H1 (cell line): ENCODE measurements around the gene NOS2. TPM values are rescaled to one million over a fixed set of nuclear protein-coding genes. Genes with fewer than 3 reads are reported as not detected.

Experiments
- CTCF ChIA-PET: fragments of 300-600 bp; sonication (Branson Sonifier 250); formaldehyde crosslinking; loops from one replicate; lab custom pipeline; 2021; ENCODE audit not compliant: partially characterized antibody; lab: Charles Lee
- POLR2A ChIA-PET: fragments of 300-600 bp; sonication (Branson Sonifier 250); formaldehyde crosslinking; loops from one replicate; lab custom pipeline; 2021; ENCODE audit warnings: inconsistent platforms; ENCODE audit not compliant: partially characterized antibody; lab: Charles Lee
- DNase-seq, 2 experiments: peaks; one replicate each; pipeline versions ENCODE4 v3.0.0 to v3.0.0-alpha.2; 2010 to 2022; ENCODE audit warnings: low spot score in 2 of 2, low read depth in 1 of 2, mixed read lengths in 1 of 2
- FAIRE-seq: peaks from 2 replicates; lab custom pipeline; 2011; peaks lifted over from hg19 to GRCh38; lab: Jason Lieb, UNC
- H2AFZ ChIP-seq: 2 replicates; pipeline ENCODE4 v1.8.1; 2012; ENCODE audit warnings: low read length, inconsistent platforms
- H2AK5ac ChIP-seq: 2 replicates; pipeline ENCODE4 v1.6.1; 2013; ENCODE audit warnings: low read depth, low read length
- H2BK120ac ChIP-seq: replicated peaks from 2 replicates; pipeline ENCODE3; 2013; ENCODE audit warnings: low read depth, low read length, inconsistent platforms
- H2BK12ac ChIP-seq: 2 replicates; pipeline ENCODE4 v1.6.1; 2013; ENCODE audit warnings: low read depth, low read length
- H2BK15ac ChIP-seq: 2 replicates; pipeline ENCODE4 v1.6.1; 2013; ENCODE audit warnings: low read length
- H2BK20ac ChIP-seq: 2 replicates; pipeline ENCODE4 v1.6.1; 2013; ENCODE audit warnings: low read length
- H2BK5ac ChIP-seq: 2 replicates; pipeline ENCODE4 v1.6.1; 2013; ENCODE audit warnings: low read depth, low read length
- H3K14ac ChIP-seq: 2 replicates; pipeline ENCODE4 v1.6.1; 2013; ENCODE audit warnings: inconsistent platforms; ENCODE audit not compliant: insufficient read length
- H3K18ac ChIP-seq: 2 replicates; pipeline ENCODE4 v1.6.1; 2013; ENCODE audit warnings: low read length; ENCODE audit errors: extremely low read depth
- H3K23ac ChIP-seq: 2 replicates; pipeline ENCODE4 v1.6.1; 2013; ENCODE audit warnings: inconsistent platforms; ENCODE audit not compliant: insufficient read length
- H3K23me2 ChIP-seq: 2 replicates; pipeline ENCODE4 v1.6.1; 2013; ENCODE audit warnings: low read depth, low read length
- H3K27ac ChIP-seq: 2 replicates; pipeline ENCODE4 v1.6.1; 2011; ENCODE audit warnings: low read depth, low read length, inconsistent platforms
- H3K27me3 ChIP-seq, 4 experiments: replicated peaks in 1 of 4; 1 replicate in 1 of 4; 2 replicates in 3 of 4; pipeline versions ENCODE4 v1.6.1 to v1.8.1; 2011 to 2013; ENCODE audit warnings: low read length in 3 of 4, mild to moderate bottlenecking in 3 of 4, inconsistent platforms in 2 of 4, mixed read lengths in 2 of 4, moderate library complexity in 1 of 4; ENCODE audit not compliant: control insufficient read depth in 3 of 4, insufficient read depth in 3 of 4; ENCODE audit errors: extremely low read depth in 1 of 4
- H3K36me3 ChIP-seq, 4 experiments: 2 replicates each; pipeline versions ENCODE4 v1.6.1 to v1.8.1; 2011 to 2013; ENCODE audit warnings: mild to moderate bottlenecking in 4 of 4, low read length in 3 of 4, moderate library complexity in 2 of 4, control low read depth in 1 of 4, inconsistent platforms in 1 of 4; ENCODE audit not compliant: insufficient read depth in 4 of 4, control insufficient read depth in 2 of 4
- H3K4ac ChIP-seq: replicated peaks from 2 replicates; pipeline ENCODE3; 2013; ENCODE audit warnings: low read length, low read depth, mixed read lengths, inconsistent platforms; ENCODE audit not compliant: insufficient read length
- H3K4me1 ChIP-seq, 4 experiments: replicated peaks in 1 of 4; 1 replicate in 1 of 4; 2 replicates in 3 of 4; pipeline versions ENCODE4 v1.6.1 to v1.8.1; 2011 to 2013; ENCODE audit warnings: low read length in 3 of 4, inconsistent platforms in 2 of 4, mixed read lengths in 1 of 4; ENCODE audit not compliant: insufficient read depth in 4 of 4, control insufficient read depth in 3 of 4
- H3K4me2 ChIP-seq, 2 experiments: 2 replicates each; pipeline versions ENCODE4 v1.6.1 to v1.8.1; 2011 to 2013; ENCODE audit warnings: low read depth in 2 of 2, low read length in 2 of 2, control low read depth in 1 of 2, inconsistent platforms in 1 of 2, mild to moderate bottlenecking in 1 of 2; ENCODE audit not compliant: insufficient read depth in 1 of 2
- H3K4me3 ChIP-seq, 4 experiments: fragments of 200-600, 300-600 bp in 1 of 4; sonication (generic), shearing (Covaris generic), sonication (Bioruptor Twin) in 1 of 4; 2 replicates each; pipeline versions ENCODE4 v1.5.1 to v1.8.1; 2011 to 2016; ENCODE audit warnings: low read length in 4 of 4, low read depth in 3 of 4, control low read depth in 2 of 4, inconsistent platforms in 2 of 4, mild to moderate bottlenecking in 2 of 4, mixed read lengths in 1 of 4, moderate library complexity in 1 of 4; ENCODE audit not compliant: insufficient read depth in 2 of 4; ENCODE audit errors: extremely low read depth in 1 of 4
- H3K56ac ChIP-seq: replicated peaks from 2 replicates; pipeline ENCODE3; 2013; ENCODE audit warnings: low read depth, mild to moderate bottlenecking, mixed read lengths, low read length, inconsistent platforms; ENCODE audit not compliant: insufficient read length
- H3K79me1 ChIP-seq: 2 replicates; pipeline ENCODE4 v1.6.1; 2013; ENCODE audit warnings: low read depth, low read length, control low read depth
- H3K79me2 ChIP-seq, 2 experiments: 2 replicates each; pipeline versions ENCODE4 v1.6.1 to v1.8.1; 2012 to 2013; ENCODE audit warnings: low read length in 2 of 2, mild to moderate bottlenecking in 2 of 2, inconsistent platforms in 1 of 2; ENCODE audit not compliant: insufficient read depth in 2 of 2, control insufficient read depth in 1 of 2
- H3K9ac ChIP-seq, 4 experiments: replicated peaks in 1 of 4; 1 replicate in 1 of 4; 2 replicates in 3 of 4; pipeline versions ENCODE4 v1.6.1 to v1.8.1; 2011 to 2013; ENCODE audit warnings: low read depth in 3 of 4, low read length in 3 of 4, control low read depth in 2 of 4, mild to moderate bottlenecking in 2 of 4, moderate library complexity in 2 of 4, inconsistent platforms in 1 of 4; ENCODE audit errors: extremely low read depth in 1 of 4
- H3K9me3 ChIP-seq, 2 experiments: 2 replicates each; pipeline versions ENCODE4 v1.6.1 to v1.8.1; 2012 to 2013; ENCODE audit warnings: mild to moderate bottlenecking in 2 of 2, moderate library complexity in 2 of 2, control low read depth in 1 of 2, inconsistent platforms in 1 of 2, low read depth in 1 of 2, low read length in 1 of 2, mixed read lengths in 1 of 2; ENCODE audit not compliant: insufficient read depth in 2 of 2
- H4K20me1 ChIP-seq, 2 experiments: replicated peaks in 1 of 2; 2 replicates each; pipeline versions ENCODE3 to v1.8.1; 2011 to 2013; ENCODE audit warnings: inconsistent platforms in 2 of 2, low read length in 2 of 2, mild to moderate bottlenecking in 1 of 2; ENCODE audit not compliant: insufficient read depth in 2 of 2, control insufficient read depth in 1 of 2
- H4K5ac ChIP-seq: 2 replicates; pipeline ENCODE4 v1.6.1; 2013; ENCODE audit warnings: low read length, low read depth, mixed read lengths, inconsistent platforms; ENCODE audit not compliant: insufficient read length
- H4K8ac ChIP-seq: 2 replicates; pipeline ENCODE4 v1.8.0; 2013; ENCODE audit warnings: mild to moderate bottlenecking, moderate library complexity, low read length, inconsistent platforms; ENCODE audit not compliant: insufficient read depth; ENCODE audit errors: extremely low read depth
- H4K91ac ChIP-seq: replicated peaks from 2 replicates; pipeline ENCODE3; 2013; ENCODE audit warnings: low read length, mixed read lengths, inconsistent platforms; ENCODE audit not compliant: insufficient read length
- CBX5 ChIP-seq: fragments of 300-800, 300-1000 bp; sonication (generic); IDR thresholded peaks from 2 replicates; pipeline ENCODE4 v1.7.1; 2016; ENCODE audit warnings: antibody characterized with exemption, low read length, low read depth
- CHD2 ChIP-seq: IDR thresholded peaks from 2 replicates; pipeline ENCODE4 v1.6.1; 2012; ENCODE audit warnings: low read length, improper control_type of control experiment
- CTBP2 ChIP-seq: IDR thresholded peaks from 2 replicates; pipeline ENCODE4 v1.7.0; 2011; ENCODE audit warnings: borderline replicate concordance, mild to moderate bottlenecking, moderate library complexity, mixed read lengths, low read length; ENCODE audit not compliant: insufficient read depth, insufficient read length
- MAX ChIP-seq: IDR thresholded peaks from 2 replicates; pipeline ENCODE4 v1.6.1; 2012; ENCODE audit warnings: inconsistent platforms
- RAD21 ChIP-seq, 2 experiments: IDR thresholded peaks in 1 of 2; conservative IDR thresholded peaks in 1 of 2; 2 replicates each; pipeline ENCODE4 v1.6.1; 2011; ENCODE audit warnings: low read depth in 2 of 2, low read length in 2 of 2, improper control_type of control experiment in 1 of 2, inconsistent platforms in 1 of 2, mild to moderate bottlenecking in 1 of 2, moderate library complexity in 1 of 2
- SIX5 ChIP-seq: IDR thresholded peaks from 2 replicates; pipeline ENCODE4 v1.6.1; 2011; ENCODE audit warnings: mild to moderate bottlenecking, low read depth, low read length
- WGBS, 2 experiments: shearing (Covaris generic) in 1 of 2; methylation state at CpG; one replicate each; pipeline versions ENCODE4 v1.1.6 to v1.1.7; 2013 to 2015; ENCODE audit warnings: low lambda C conversion rate in 2 of 2, mixed read lengths in 2 of 2, inconsistent platforms in 1 of 2, low coverage in 1 of 2, missing lambda C conversion rate in 1 of 2; ENCODE audit not compliant: insufficient replicate concordance in 2 of 2, insufficient coverage in 1 of 2, insufficient read length in 1 of 2; ENCODE audit errors: extremely low coverage in 1 of 2, missing lambda C conversion rate in 1 of 2; 5-methylcytosine and 5-hydroxymethylcytosine counted together
- polyA plus RNA-seq, 7 experiments: library from polyadenylated mRNA; depleted of rRNA in 3 of 7; stranded (reverse) in 5 of 7; unstranded in 2 of 7; fragments of >200 nt in 5 of 7; fragments of 200-250 nt in 2 of 7; gene quantifications; 1 replicate in 5 of 7; 2 replicates in 1 of 7; 4 replicates in 1 of 7; pipeline versions ENCODE4 v1.2.1 to v1.2.3, GENCODE V29; 2011 to 2013; ENCODE audit warnings: missing spikeins in 2 of 7, mixed read lengths in 2 of 7
- total RNA-seq: library from RNA; stranded (reverse); fragmentation: NEBNext Ultra II Directional; extraction: Animal tissue kit (Norgen Biotek cat#: 25700); gene quantifications from 2 replicates; pipeline ENCODE4 v1.2.1, GENCODE V29; 2021
- TF ChIP-seq, protein P1 (sequence below), 3 experiments: IDR thresholded peaks; 1 replicate in 2 of 3; 2 replicates in 1 of 3; pipeline versions ENCODE4 v1.5.1 to v1.6.1; 2011; ENCODE audit warnings: low read length in 3 of 3, mild to moderate bottlenecking in 3 of 3, inconsistent platforms in 2 of 3, low read depth in 1 of 3, moderate library complexity in 1 of 3; ENCODE audit not compliant: insufficient read depth in 1 of 3; ENCODE audit errors: control extremely low read depth in 1 of 3

Gene NOS2
- total and polyA plus RNA-seq, 2 of the 8 experiments (the other 6 are each of a cell fraction or from before 2014, with no cell fraction given): 1.0 to 1.9 TPM

GRCh38 chr17:27756467-27757371 is 43.6 kb downstream of the NOS2 start:
- DNase-seq (peak in 1 of 2 experiments; percentile 86), FAIRE-seq (peak; percentile 90)
- TF ChIP-seq MAX (no peak), CTBP2 (no peak), CHD2 (no peak), SIX5 (no peak), RAD21 (IDR thresholded peaks at IDR 0.05 in 1 of 2, conservative IDR thresholded peaks at IDR 0.05 in 1 of 2; ENCODE audit: low read depth in 2 of 2, low read length in 2 of 2) (peak; percentile 71 to 73), CBX5 (no peak)
- TF ChIP-seq, protein P1, sequence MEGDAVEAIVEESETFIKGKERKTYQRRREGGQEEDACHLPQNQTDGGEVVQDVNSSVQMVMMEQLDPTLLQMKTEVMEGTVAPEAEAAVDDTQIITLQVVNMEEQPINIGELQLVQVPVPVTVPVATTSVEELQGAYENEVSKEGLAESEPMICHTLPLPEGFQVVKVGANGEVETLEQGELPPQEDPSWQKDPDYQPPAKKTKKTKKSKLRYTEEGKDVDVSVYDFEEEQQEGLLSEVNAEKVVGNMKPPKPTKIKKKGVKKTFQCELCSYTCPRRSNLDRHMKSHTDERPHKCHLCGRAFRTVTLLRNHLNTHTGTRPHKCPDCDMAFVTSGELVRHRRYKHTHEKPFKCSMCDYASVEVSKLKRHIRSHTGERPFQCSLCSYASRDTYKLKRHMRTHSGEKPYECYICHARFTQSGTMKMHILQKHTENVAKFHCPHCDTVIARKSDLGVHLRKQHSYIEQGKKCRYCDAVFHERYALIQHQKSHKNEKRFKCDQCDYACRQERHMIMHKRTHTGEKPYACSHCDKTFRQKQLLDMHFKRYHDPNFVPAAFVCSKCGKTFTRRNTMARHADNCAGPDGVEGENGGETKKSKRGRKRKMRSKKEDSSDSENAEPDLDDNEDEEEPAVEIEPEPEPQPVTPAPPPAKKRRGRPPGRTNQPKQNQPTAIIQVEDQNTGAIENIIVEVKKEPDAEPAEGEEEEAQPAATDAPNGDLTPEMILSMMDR (IDR thresholded peaks at IDR 0.05; ENCODE audit: control extremely low read depth in 1 of 3, insufficient read depth in 1 of 3, low read depth in 1 of 3, low read length in 3 of 3): peak; percentile 71 to 77 (median 73)
- ChIA-PET POLR2A (no interaction called here), CTCF (interaction anchor here (0.5 to 12.0 kb wide), 53 partner anchors 8 to 520 kb away, joined by 3 to 338 read pairs (median 5); no protein-coding TSS in a partner anchor)
- Histone ChIP-seq H2BK15ac (no peak overlapping the region), H3K23me2 (no peaks in the 10 kb centered on the region), H3K9ac (no peak overlapping the region), H3K79me2 (no peaks in the 10 kb centered on the region), H3K36me3 (no peaks in the 10 kb centered on the region), H2BK120ac (no peak overlapping the region), H2BK12ac (no peak overlapping the region), H4K20me1 (no peaks in the 10 kb centered on the region), H3K4me1 (no peaks in the 10 kb centered on the region), H3K18ac (no peak overlapping the region), H4K8ac (peak overlapping the region; percentile 72; the same call in 1 of the 2 replicates), H3K79me1 (no peaks in the 10 kb centered on the region; the same call in 1 of the 2 replicates), H3K23ac (no peak overlapping the region), H3K27ac (no peak overlapping the region), H2AFZ (no peak overlapping the region), H2BK20ac (no peak overlapping the region), H3K9me3 (no peaks in the 10 kb centered on the region), H3K56ac (no peak overlapping the region), H2AK5ac (no peak overlapping the region), H3K4me2 (no peak overlapping the region), H3K27me3 (no peaks in the 10 kb centered on the region), H4K91ac (no peak overlapping the region), H3K4ac (no peak overlapping the region), H3K14ac (no peak overlapping the region), H4K5ac (no peak overlapping the region), H2BK5ac (no peak overlapping the region), H3K4me3 (no peak overlapping the region)
- WGBS, 2 experiments: 75% methylated on average over 17 of the region's 17 CpGs; no CpG with 5 or more reads in 1 of the 2 experiments
